Measurements from ENCODE around the gene NMS. TPM values are rescaled to one million over a fixed set of nuclear protein-coding genes. Genes with fewer than 3 reads are reported as not detected.
A peak's percentile ranks its signal among the peaks of the same experiment; 100 is the strongest.

Gene NMS
- total and polyA plus RNA-seq, 2 of the 8 experiments (the other 6 are each of a cell fraction or from before 2014, with no cell fraction given), result not detected

DNA sequence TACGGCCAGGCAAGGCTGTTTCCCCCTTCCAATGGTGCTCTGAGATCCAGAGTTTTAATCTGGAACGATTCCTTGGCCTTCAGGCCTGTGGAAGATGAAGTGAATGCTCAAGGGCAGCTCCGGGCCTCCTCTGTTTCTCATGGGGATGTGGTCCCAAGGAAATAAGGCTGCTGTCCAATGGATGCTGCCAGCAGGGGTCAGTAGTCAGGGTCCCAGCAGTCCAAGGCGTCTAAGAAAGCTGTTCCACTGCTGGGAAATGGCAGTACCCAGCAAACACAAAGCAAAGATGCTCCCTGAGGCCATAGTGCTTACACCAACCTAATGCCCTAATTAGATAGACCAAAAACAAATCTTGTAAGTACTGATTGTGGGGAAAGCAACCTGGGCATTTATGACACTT, 12.5 kb downstream of the NMS start:
- TF ChIP-seq, protein P1, sequence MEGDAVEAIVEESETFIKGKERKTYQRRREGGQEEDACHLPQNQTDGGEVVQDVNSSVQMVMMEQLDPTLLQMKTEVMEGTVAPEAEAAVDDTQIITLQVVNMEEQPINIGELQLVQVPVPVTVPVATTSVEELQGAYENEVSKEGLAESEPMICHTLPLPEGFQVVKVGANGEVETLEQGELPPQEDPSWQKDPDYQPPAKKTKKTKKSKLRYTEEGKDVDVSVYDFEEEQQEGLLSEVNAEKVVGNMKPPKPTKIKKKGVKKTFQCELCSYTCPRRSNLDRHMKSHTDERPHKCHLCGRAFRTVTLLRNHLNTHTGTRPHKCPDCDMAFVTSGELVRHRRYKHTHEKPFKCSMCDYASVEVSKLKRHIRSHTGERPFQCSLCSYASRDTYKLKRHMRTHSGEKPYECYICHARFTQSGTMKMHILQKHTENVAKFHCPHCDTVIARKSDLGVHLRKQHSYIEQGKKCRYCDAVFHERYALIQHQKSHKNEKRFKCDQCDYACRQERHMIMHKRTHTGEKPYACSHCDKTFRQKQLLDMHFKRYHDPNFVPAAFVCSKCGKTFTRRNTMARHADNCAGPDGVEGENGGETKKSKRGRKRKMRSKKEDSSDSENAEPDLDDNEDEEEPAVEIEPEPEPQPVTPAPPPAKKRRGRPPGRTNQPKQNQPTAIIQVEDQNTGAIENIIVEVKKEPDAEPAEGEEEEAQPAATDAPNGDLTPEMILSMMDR (IDR thresholded peaks at IDR 0.05; ENCODE audit: control extremely low read depth in 1 of 3, insufficient read depth in 1 of 3, low read depth in 1 of 3, low read length in 3 of 3), result peak; percentile 31 to 49 (median 44); a peak in 3 of 4 replicates
- TF ChIP-seq RAD21 (IDR thresholded peaks at IDR 0.05 in 1 of 2, conservative IDR thresholded peaks at IDR 0.05 in 1 of 2; ENCODE audit: low read depth in 2 of 2, low read length in 2 of 2) (peak in 1 of 2 experiments; percentile 31; a peak in 2 of 4 replicates), NANOG (IDR thresholded peaks at IDR 0.05; ENCODE audit: insufficient read depth, low read depth, low read length, poor library complexity, severe bottlenecking) (no peak)
- WGBS, 2 experiments (ENCODE audit: extremely low coverage in 1 of 2, insufficient coverage in 1 of 2, insufficient read length in 1 of 2, insufficient replicate concordance in 2 of 2, low coverage in 1 of 2, low lambda C conversion rate in 2 of 2, missing lambda C conversion rate in 1 of 2), result 87% methylated on average over 4 of the region's 4 CpGs; no CpG with 5 or more reads in 1 of the 2 experiments
- CTCF ChIA-PET (ENCODE audit: partially characterized antibody), result interaction anchor here (0.9 to 1.5 kb wide), 2 partner anchors 12 to 220 kb away, joined by 3 to 4 read pairs; no protein-coding TSS in a partner anchor

More for the DNA sequence above, 12.5 kb downstream of the NMS start:
- Histone ChIP-seq H3K56ac (replicated peaks; ENCODE audit: insufficient read length, low read depth, low read length) (no peak overlapping the region), H3K79me2 (ENCODE audit: control insufficient read depth in 1 of 2, insufficient read depth in 2 of 2, low read length in 2 of 2) (no peaks in the 10 kb centered on the region), H3K4ac (replicated peaks; ENCODE audit: insufficient read length, low read depth, low read length) (no peak overlapping the region), H4K8ac (ENCODE audit: extremely low read depth, insufficient read depth, low read length) (no peak overlapping the region), H2BK15ac (ENCODE audit: low read length) (no peak overlapping the region), H3K9me3 (ENCODE audit: insufficient read depth in 2 of 2, low read depth in 1 of 2, low read length in 1 of 2) (no peaks in the 10 kb centered on the region), H3K4me2 (ENCODE audit: insufficient read depth in 1 of 2, low read depth in 2 of 2, low read length in 2 of 2) (no peak overlapping the region), H3K4me1 (replicated peaks in 1 of 4; ENCODE audit: control insufficient read depth in 3 of 4, insufficient read depth in 4 of 4, low read length in 3 of 4) (no peaks in the 10 kb centered on the region), H3K23ac (ENCODE audit: insufficient read length) (no peak overlapping the region), H3K23me2 (ENCODE audit: low read depth, low read length) (no peaks in the 10 kb centered on the region), H4K91ac (replicated peaks; ENCODE audit: insufficient read length, low read length) (no peak overlapping the region), H3K9ac (replicated peaks in 1 of 4; ENCODE audit: extremely low read depth in 1 of 4, low read depth in 3 of 4, low read length in 3 of 4) (no peak overlapping the region), H3K18ac (ENCODE audit: extremely low read depth, low read length) (no peak overlapping the region), H2BK5ac (ENCODE audit: low read depth, low read length) (no peak overlapping the region), H2AFZ (ENCODE audit: low read length) (no peak overlapping the region), H4K20me1 (replicated peaks in 1 of 2; ENCODE audit: control insufficient read depth in 1 of 2, insufficient read depth in 2 of 2, low read length in 2 of 2) (no peaks in the 10 kb centered on the region), H3K4me3 (ENCODE audit: extremely low read depth in 1 of 4, insufficient read depth in 2 of 4, low read depth in 3 of 4, low read length in 4 of 4) (no peak overlapping the region), H3K79me1 (ENCODE audit: low read depth, low read length) (no peaks in the 10 kb centered on the region), H2BK12ac (ENCODE audit: low read depth, low read length) (no peak overlapping the region), H3K27ac (ENCODE audit: low read depth, low read length) (no peak overlapping the region), H2BK20ac (ENCODE audit: low read length) (no peak overlapping the region), H3K27me3 (replicated peaks in 1 of 4; ENCODE audit: control insufficient read depth in 3 of 4, extremely low read depth in 1 of 4, insufficient read depth in 3 of 4, low read length in 3 of 4) (no peaks in the 10 kb centered on the region), H4K5ac (ENCODE audit: insufficient read length, low read depth, low read length) (no peak overlapping the region), H3K36me3 (ENCODE audit: control insufficient read depth in 2 of 4, insufficient read depth in 4 of 4, low read length in 3 of 4) (no peaks in the 10 kb centered on the region), H2BK120ac (replicated peaks; ENCODE audit: low read depth, low read length) (no peak overlapping the region), H2AK5ac (ENCODE audit: low read depth, low read length) (no peak overlapping the region), H3K14ac (ENCODE audit: insufficient read length) (no peak overlapping the region)
- POLR2A ChIA-PET (ENCODE audit: partially characterized antibody), result interaction anchor here (1.2 kb wide), 1 partner anchor 61 kb away, joined by 3 read pairs; no protein-coding TSS in a partner anchor
- no peak for FAIRE-seq
- DNase-seq (ENCODE audit: low read depth in 1 of 2, low spot score in 2 of 2), result no peak

Data from H1 (cell line).